Activated B cell treated with CpG ODN at 0.5 μM for 24 hours (primary cell): ENCODE results near the gene MEF2C. TPM values are rescaled to one million over a fixed set of nuclear protein-coding genes. Genes with fewer than 3 reads are reported as not detected.

ENCODE experiments used
- ATAC-seq: fragments of 200-7000 bp; cut with Tn5 transposase; one replicate; pipeline ENCODE4 v1.10.0; 2021; ENCODE audit warnings: low read depth, mild to moderate bottlenecking, moderate library complexity
- CTCF ChIA-PET: fragments of 350-600 bp; sonication (Branson Sonifier 250); formaldehyde crosslinking; loops from one replicate; lab custom pipeline; 2021; ENCODE audit warnings: antibody characterized with exemption; lab: Charles Lee
- POLR2A ChIA-PET: fragments of 350-600 bp; sonication (Branson Sonifier 250); formaldehyde crosslinking; loops from one replicate; lab custom pipeline; 2021; ENCODE audit warnings: antibody characterized with exemption; lab: Charles Lee
- DNase-seq: peaks from one replicate; pipeline ENCODE4 v3.0.0; 2022
- H3K27ac Mint-ChIP-seq: one replicate; pipeline ENCODE4 v1.8.0; 2020; ENCODE audit warnings: mixed read lengths
- H3K27me3 Mint-ChIP-seq: one replicate; pipeline ENCODE4 v1.8.0; 2021; ENCODE audit warnings: mixed read lengths
- H3K36me3 Mint-ChIP-seq: one replicate; pipeline ENCODE4 v1.8.0; 2021; ENCODE audit warnings: low read depth, mixed read lengths
- H3K4me1 Mint-ChIP-seq: one replicate; pipeline ENCODE4 v1.8.0; 2021; ENCODE audit warnings: mixed read lengths
- H3K4me3 Mint-ChIP-seq: one replicate; pipeline ENCODE4 v1.8.0; 2020; ENCODE audit warnings: mild to moderate bottlenecking, mixed read lengths
- H3K9me3 Mint-ChIP-seq: one replicate; pipeline ENCODE4 v1.8.0; 2020; ENCODE audit warnings: mixed read lengths
- CTCF ChIP-seq: fragments of 200-600 bp; IDR thresholded peaks from one replicate; pipeline ENCODE4 v1.8.0; 2022; ENCODE audit warnings: antibody characterized with exemption, mild to moderate bottlenecking
- intact Hi-C: fragments of 100-400 bp; cut with micrococcal nuclease; formaldehyde crosslinking; loops from one replicate; pipeline ENCODE4 v1.15.1; 2024
- total RNA-seq: library from RNA; stranded (reverse); gene quantifications from 2 replicates; pipeline ENCODE4 v1.2.3, GENCODE V29; 2022

The MEF2C gene
- total RNA-seq, 1 donor from 2014 or later, result 359 TPM

GRCh38 chr5:88671106-88671504, 211.9 kb downstream of the MEF2C start:
- intact Hi-C loops, result loop anchor here (10.0 kb wide), 1 partner anchor 1256 kb away; the partner anchor contains the start of gene CCNH
- no peak for TF ChIP-seq CTCF
- Mint-ChIP-seq H3K27me3 (peaks cover 72% of the 10 kb centered on the region), H3K4me3 (no peak overlapping the region), H3K36me3 (peaks cover 2% of the 10 kb centered on the region), H3K4me1 (peaks cover 40% of the 10 kb centered on the region), H3K9me3 (peaks cover 7% of the 10 kb centered on the region), H3K27ac (no peak overlapping the region)
- CTCF ChIA-PET, result interaction anchor here (1.4 kb wide), 1 partner anchor 20 kb away, joined by 6 read pairs; no protein-coding TSS in a partner anchor
- no peak for ATAC-seq
- POLR2A ChIA-PET, result no interaction called here
- no peak for DNase-seq

GRCh38 chr5:88670461-88670860, 212.5 kb downstream of the MEF2C start:
- TF ChIP-seq CTCF, result no peak
- Mint-ChIP-seq H3K36me3 (peaks cover 2% of the 10 kb centered on the region), H3K4me1 (peaks cover 35% of the 10 kb centered on the region), H3K4me3 (no peak overlapping the region), H3K27ac (no peak overlapping the region), H3K9me3 (peaks cover 7% of the 10 kb centered on the region), H3K27me3 (peaks cover 74% of the 10 kb centered on the region)
- DNase-seq (no peak), ATAC-seq (no peak)
- intact Hi-C loops, result loop anchor here (10.0 kb wide), 1 partner anchor 1256 kb away; the partner anchor contains the start of gene CCNH
- ChIA-PET POLR2A (no interaction called here), CTCF (no interaction called here)

GRCh38 chr5:88669371-88670050, 213.5 kb downstream of the MEF2C start:
- H3K4me3 Mint-ChIP-seq, result no peak overlapping the region
- peaks cover 2% of the 10 kb centered on the region for H3K36me3 Mint-ChIP-seq
- POLR2A ChIA-PET, result no interaction called here
- peaks cover 79% of the 10 kb centered on the region for H3K27me3 Mint-ChIP-seq
- DNase-seq, result no peak
- no peak for ATAC-seq
- H3K9me3 Mint-ChIP-seq, result peaks cover 7% of the 10 kb centered on the region
- CTCF ChIA-PET, result interaction anchor here (0.7 kb wide), 1 partner anchor 21 kb away, joined by 3 read pairs; no protein-coding TSS in a partner anchor
- no peak overlapping the region for H3K27ac Mint-ChIP-seq
- no peak for TF ChIP-seq CTCF
- intact Hi-C loops, result loop anchor here (10.0 kb wide), 1 partner anchor 1255 kb away; the partner anchor contains the start of gene CCNH
- H3K4me1 Mint-ChIP-seq, result peaks cover 30% of the 10 kb centered on the region

GRCh38 chr5:88667496-88668201, 215.3 kb downstream of the MEF2C start:
- Mint-ChIP-seq H3K27me3 (peaks cover 81% of the 10 kb centered on the region), H3K4me3 (peak overlapping the region; percentile 84), H3K9me3 (peaks cover 15% of the 10 kb centered on the region), H3K27ac (peak overlapping the region; percentile 24), H3K36me3 (no peaks in the 10 kb centered on the region), H3K4me1 (peaks cover 23% of the 10 kb centered on the region)
- intact Hi-C loops, result loop anchor here (1.0 to 2.0 kb wide), 2 partner anchors 8 to 23 kb away; no protein-coding TSS in a partner anchor
- DNase-seq, result no peak
- ChIA-PET CTCF (interaction anchor here (1.3 to 3.2 kb wide), 3 partner anchors 13 to 887 kb away, joined by 4 to 19 read pairs (median 15); no protein-coding TSS in a partner anchor), POLR2A (no interaction called here)
- ATAC-seq, result no peak
- no peak for TF ChIP-seq CTCF
